Activated T-cell treated with anti-CD3 and anti-CD28 coated beads for 1 hour (primary cell): Measurements from ENCODE around the gene CACNA1I.

ENCODE experiments used
- DNase-seq: peaks from one replicate; pipeline ENCODE4 v3.0.0-alpha.2; 2020; ENCODE audit warnings: low read depth

CACNA1I gene

GRCh38 chr22:39651053-39651996, 80.8 kb downstream of the CACNA1I start:
- DNase-seq: no peak

GRCh38 chr22:39652990-39653786, 82.6 kb downstream of the CACNA1I start:
- DNase-seq: no peak

DNA sequence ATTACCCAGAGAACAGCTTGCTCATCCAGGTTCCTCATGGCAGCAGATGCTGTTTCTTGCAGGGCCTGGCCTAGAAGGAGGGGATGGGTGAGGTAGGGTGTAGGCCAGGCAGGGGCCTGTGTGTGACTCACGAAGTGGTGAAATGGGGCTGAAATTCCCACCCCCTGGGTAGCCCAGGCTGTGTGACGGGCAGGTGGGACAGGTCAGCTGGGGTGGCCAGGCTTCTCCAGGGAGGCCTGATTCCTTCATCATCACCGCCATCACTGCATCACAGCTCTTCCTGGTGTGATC, 83.2 kb downstream of the CACNA1I start:
- no peak for DNase-seq

DNA sequence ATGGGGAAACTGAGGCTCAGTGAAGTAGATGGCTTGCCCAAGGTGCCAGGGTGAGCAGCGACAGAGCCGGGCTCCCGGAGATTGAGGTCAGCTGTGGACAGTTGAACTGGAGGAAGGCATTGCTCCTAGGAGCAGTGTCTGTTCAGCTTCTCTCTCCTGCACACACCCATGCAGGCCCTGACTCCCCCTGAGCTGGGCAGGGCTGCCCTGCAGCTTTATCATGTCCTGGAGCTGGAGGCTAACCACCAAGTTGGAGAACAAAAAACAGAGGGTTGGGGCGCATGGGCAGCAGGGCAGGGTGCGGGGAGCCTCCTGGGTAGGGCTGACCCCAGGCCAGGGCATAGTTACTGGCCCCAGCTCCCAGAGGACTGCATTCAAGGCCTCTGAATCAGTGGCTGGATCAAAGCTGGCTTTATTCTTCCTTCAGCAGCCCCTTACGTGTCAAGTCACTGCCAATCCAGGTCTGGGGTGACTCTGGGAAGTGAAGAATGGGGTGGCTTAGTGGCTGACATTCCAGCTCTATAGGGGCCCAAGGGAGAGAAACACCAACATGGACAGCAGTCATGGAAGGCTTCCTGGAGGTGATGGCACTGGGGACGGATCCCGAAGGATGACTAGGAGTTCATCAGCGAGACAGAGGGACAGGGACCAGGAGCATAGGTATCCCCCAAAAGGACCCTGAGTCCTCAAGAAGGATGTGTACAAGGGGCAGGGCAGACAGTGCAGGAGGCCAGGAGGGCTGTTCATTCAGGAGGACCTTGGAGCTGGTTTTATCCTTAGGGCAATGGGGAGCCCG, 83.8 kb downstream of the CACNA1I start:
- no peak for DNase-seq

GRCh38 chr22:39655004-39655579, 84.5 kb downstream of the CACNA1I start:
- DNase-seq: no peak

GRCh38 chr22:39655831-39656230, 85.3 kb downstream of the CACNA1I start:
- DNase-seq: no peak

GRCh38 chr22:39656495-39657490, 86.2 kb downstream of the CACNA1I start:
- DNase-seq: no peak

- DNase-seq: no peak
Observed at GRCh38 chr22:39658367-39658766, 87.8 kb downstream of the CACNA1I start.

DNA sequence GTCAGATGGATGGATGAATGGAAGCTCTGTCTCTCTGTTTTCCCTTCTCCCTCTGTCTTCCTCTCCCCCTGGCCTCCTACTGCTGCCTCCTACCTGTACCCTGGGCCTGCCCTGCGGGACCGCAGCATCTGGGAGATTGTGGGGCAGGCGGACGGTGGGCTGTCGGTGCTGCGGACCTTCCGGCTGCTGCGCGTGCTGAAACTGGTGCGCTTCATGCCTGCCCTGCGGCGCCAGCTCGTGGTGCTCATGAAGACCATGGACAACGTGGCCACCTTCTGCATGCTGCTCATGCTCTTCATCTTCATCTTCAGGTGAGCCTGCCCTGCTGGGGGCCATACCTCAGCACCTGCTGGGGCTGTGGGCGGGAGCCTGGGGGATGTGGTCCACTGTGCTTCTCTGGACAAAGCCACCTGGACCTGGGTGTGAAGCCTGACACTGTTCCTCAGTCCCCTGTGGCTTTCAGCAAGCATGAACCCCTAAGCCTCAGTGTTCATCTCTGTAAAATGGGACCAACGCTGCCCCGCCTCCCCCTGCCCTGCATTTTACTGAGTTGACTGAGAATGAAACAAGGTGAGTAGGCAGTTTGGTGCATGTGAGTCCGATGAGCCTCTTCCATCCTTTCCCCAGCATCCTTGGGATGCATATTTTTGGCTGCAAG, 88.4 kb downstream of the CACNA1I start:
- DNase-seq: no peak

DNA sequence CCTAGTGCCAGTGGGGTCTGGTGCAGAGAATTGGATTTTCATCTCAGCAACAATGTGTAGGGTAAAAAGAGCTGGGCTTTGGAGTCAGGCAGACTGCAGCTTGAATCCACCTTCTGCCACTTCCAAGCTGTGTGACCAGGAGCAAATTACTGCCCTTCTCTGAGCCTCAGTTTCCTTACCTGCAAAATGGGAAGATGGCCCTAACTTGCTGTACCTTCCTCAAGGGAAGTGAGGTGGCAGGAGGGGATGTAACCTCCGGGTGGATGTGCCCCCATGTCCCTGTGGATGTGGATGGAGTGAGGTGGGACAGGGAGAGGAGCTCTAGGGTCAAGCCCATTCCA, 90.9 kb downstream of the CACNA1I start:
- DNase-seq: no peak

GRCh38 chr22:39661842-39662685, 91.5 kb downstream of the CACNA1I start:
- DNase-seq: peak; percentile 75

DNA sequence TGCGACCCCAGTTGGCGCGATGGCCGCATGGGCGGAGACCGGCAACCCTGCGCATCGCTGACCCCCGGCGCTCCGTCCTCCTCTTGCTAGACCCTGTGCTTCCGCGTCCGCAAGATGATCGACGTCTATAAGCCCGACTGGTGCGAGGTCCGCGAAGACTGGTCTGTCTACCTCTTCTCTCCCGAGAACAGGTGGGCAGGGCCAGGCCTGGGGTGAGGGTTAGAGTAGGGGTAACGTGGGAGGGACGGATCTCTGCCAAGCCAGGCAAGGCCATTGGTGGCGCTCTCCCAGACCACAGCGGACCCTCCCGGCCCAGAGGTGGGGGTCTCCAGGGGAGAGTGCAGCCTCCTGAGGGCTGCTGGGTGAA, 92.1 kb downstream of the CACNA1I start:
- no peak for DNase-seq

DNA sequence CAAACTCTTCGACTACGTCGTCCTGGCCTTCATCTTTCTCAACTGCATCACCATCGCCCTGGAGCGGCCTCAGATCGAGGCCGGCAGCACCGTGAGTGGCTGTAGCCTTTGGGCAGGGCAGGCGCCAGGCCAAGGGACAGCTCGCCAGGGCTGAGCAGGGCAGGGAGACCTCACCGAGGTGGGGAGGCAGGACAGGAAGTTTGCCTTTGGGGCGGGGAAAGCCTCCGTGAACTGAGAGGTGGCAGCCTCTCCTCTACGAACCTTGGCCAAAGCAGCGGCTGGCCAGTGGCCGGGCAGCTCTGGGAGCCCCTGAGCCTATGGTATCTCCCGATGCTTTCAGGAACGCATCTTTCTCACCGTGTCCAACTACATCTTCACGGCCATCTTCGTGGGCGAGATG, 93.2 kb downstream of the CACNA1I start:
- DNase-seq: no peak

GRCh38 chr22:39664485-39665200, 94.1 kb downstream of the CACNA1I start:
- DNase-seq: peak; percentile 17

DNA sequence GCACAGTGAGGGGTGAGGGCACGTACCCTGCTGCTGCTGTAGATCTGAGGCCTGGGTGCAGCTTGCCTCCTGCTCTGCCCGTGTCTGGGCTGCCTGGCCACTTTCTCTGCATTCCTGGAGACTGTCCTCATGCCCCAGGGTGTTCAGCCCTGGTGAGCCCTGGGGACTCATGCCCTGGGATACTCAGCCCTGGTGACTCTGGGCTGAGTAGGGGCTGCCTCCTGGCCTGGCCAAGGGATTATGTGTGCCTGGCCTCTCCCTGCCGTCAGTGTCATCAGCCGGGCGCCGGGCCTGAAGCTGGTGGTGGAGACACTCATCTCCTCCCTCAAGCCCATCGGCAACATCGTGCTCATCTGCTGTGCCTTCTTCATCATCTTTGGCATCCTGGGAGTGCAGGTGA, 94.7 kb downstream of the CACNA1I start:
- no peak for DNase-seq

DNA sequence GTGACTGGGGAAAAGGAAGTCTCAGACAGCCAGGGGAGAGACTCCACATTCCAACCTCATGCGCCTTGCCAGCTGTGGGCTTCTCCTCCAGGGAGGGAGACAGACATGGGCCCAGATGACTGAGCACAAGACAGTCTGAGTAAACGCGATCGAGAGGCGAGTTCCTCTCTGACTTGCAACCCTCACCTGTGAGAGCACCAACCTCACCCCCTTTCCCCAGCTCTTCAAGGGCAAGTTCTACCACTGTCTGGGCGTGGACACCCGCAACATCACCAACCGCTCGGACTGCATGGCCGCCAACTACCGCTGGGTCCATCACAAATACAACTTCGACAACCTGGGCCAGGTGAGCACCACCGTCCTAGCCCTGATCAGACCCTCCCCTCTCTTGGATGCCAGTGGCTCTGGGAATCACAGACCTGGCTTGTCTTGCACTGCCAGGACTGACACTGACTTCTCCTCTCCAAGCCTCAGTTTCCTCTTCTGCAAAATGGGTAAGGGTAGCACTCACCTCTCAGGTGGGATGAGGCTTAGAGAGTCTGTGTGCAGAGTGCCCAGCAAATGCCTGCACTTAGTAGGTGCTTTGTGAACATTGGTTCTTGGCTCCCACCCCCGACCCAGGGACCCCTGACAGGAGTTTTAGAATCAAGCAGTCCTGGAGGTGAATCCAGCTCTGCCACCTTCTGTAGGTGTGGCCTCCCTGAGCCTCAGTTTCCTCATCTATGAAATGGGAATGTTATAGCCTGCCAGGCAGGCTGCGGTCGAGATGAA, 95.3 kb downstream of the CACNA1I start:
- no peak for DNase-seq

DNA sequence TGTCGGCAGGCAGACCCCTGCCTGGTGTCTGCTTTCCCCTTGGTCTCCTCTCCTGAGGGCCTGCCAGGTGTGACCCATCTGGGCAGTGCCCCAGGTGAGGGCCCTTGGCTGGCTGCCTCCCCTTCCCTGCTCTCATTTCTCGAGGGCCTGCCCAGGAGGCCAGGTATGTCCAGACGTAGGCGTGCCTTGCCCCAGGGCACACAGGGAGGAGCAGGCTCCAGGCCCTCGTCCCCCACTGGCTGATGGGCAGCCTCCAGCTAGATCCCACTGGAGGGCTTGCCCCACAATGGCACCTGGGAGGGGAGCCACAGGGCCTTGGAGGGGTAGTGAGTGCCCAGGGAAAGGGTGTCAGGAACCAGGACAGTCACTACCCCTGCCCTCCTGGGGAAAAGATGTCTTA, 95.9 kb downstream of the CACNA1I start:
- no peak for DNase-seq

- no peak for DNase-seq
Observed at GRCh38 chr22:39666926-39667325, 96.4 kb downstream of the CACNA1I start.
